GM23248 (cell line): ENCODE results near the gene CFAP298.
"Not testable (repeated sequence)": the region's sequence is repeated elsewhere in the genome, so short reads cannot be mapped to it uniquely, and the experiment has no call there.

ENCODE experiments used
- EZH2 ChIP-seq: fragments of 200-600 bp; sonication (generic); IDR thresholded peaks from 2 replicates; pipeline ENCODE4 v1.6.1; 2018; ENCODE audit warnings: antibody characterized with exemption, mild to moderate bottlenecking; ENCODE audit not compliant: insufficient read depth, poor library complexity, severe bottlenecking
- EZH2phosphoT487 ChIP-seq: fragments of 200-600 bp; sonication (generic); IDR thresholded peaks from 2 replicates; pipeline ENCODE4 v1.6.1; 2018; ENCODE audit warnings: antibody characterized with exemption, moderate library complexity, mild to moderate bottlenecking, low read depth; ENCODE audit not compliant: insufficient read depth

GRCh38 chr21:32618218-32618617 lies 6.0 kb upstream of the CFAP298 start:
- TF ChIP-seq EZH2phosphoT487, EZH2: not testable (repeated sequence)
